HG02571 (cell line): ENCODE data around the gene CCDC33.

ENCODE experiments used
- ATAC-seq: cut with Tn5 transposase; IDR thresholded peaks from one replicate; pipeline ENCODE4 v1.9.1; 2021; ENCODE audit warnings: mild to moderate bottlenecking, moderate library complexity; ENCODE audit not compliant: unreplicated experiment

The CCDC33 gene

GRCh38 chr15:74227968-74228722 is 8.0 kb upstream of the CCDC33 start:
- no peak for ATAC-seq

- no peak for ATAC-seq
Measured at GRCh38 chr15:74228723-74229081, 7.4 kb upstream of the CCDC33 start.

- no peak for ATAC-seq
Measured at GRCh38 chr15:74229686-74230085, 6.4 kb upstream of the CCDC33 start.

- ATAC-seq = no peak
Measured at GRCh38 chr15:74231475-74231874, 4.7 kb upstream of the CCDC33 start.

GRCh38 chr15:74233373-74233772 is 2.8 kb upstream of the CCDC33 start:
- ATAC-seq = no peak

GRCh38 chr15:74233851-74234597 is 2.1 kb upstream of the CCDC33 start:
- ATAC-seq = no peak

- ATAC-seq = no peak
Measured at GRCh38 chr15:74234598-74234875, 1.6 kb upstream of the CCDC33 start.

- ATAC-seq = no peak
Measured at GRCh38 chr15:74239051-74239705, 3.1 kb downstream of the CCDC33 start.

- no peak for ATAC-seq
Measured at GRCh38 chr15:74240002-74240568, 4.0 kb downstream of the CCDC33 start.

GRCh38 chr15:74240897-74241614 is 4.9 kb downstream of the CCDC33 start:
- no peak for ATAC-seq

GRCh38 chr15:74242441-74243185 is 6.5 kb downstream of the CCDC33 start:
- no peak for ATAC-seq

- no peak for ATAC-seq
Measured at GRCh38 chr15:74243431-74243830, 7.3 kb downstream of the CCDC33 start.

- ATAC-seq = no peak
Measured at GRCh38 chr15:74244822-74245341, 8.8 kb downstream of the CCDC33 start.

GRCh38 chr15:74245342-74245931 is 9.3 kb downstream of the CCDC33 start:
- ATAC-seq = no peak

GRCh38 chr15:74250266-74250665 is 14.1 kb downstream of the CCDC33 start:
- ATAC-seq = no peak

GRCh38 chr15:74251131-74251811 is 15.1 kb downstream of the CCDC33 start:
- no peak for ATAC-seq

- no peak for ATAC-seq
Measured at GRCh38 chr15:74252291-74252690, 16.2 kb downstream of the CCDC33 start.

GRCh38 chr15:74252721-74253120 is 16.6 kb downstream of the CCDC33 start:
- ATAC-seq = no peak

- ATAC-seq = no peak
Measured at GRCh38 chr15:74253211-74253921, 17.2 kb downstream of the CCDC33 start.
